Heart right ventricle (tissue), 16 donors: ENCODE measurements around the gene HCN2. TPM values are rescaled to one million over a fixed set of nuclear protein-coding genes. Genes with fewer than 3 reads are reported as not detected.

Experiments
- ATAC-seq, 8 donors: fragments of 200-7000 bp; cut with Tn5 transposase; one replicate each; pipeline ENCODE4 v1.9.1; 2020; ENCODE audit warnings: mild to moderate bottlenecking in 8 of 8, moderate library complexity in 8 of 8, moderate number of reproducible peaks in 1 of 8
- DNase-seq, 2 donors: peaks; one replicate each; pipeline ENCODE4 v3.0.0-alpha.2; 2020
- H3K27ac ChIP-seq, 10 donors: fragments of 200-600 bp; sonication (generic) in 2 of 10; one replicate each; pipeline versions ENCODE4 v1.5.0 to v1.8.0; 2020 to 2022; ENCODE audit warnings: mild to moderate bottlenecking in 3 of 10
- H3K27me3 ChIP-seq, 7 donors: fragments of 200-600 bp; one replicate each; pipeline ENCODE4 v1.8.0; 2021 to 2022; ENCODE audit warnings: mild to moderate bottlenecking in 2 of 7
- H3K36me3 ChIP-seq, 9 donors: fragments of 200-600 bp; sonication (generic) in 1 of 9; one replicate each; pipeline versions ENCODE4 v1.5.0 to v1.8.0; 2020 to 2022; ENCODE audit warnings: mild to moderate bottlenecking in 2 of 9
- H3K4me1 ChIP-seq, 9 donors: fragments of 200-600 bp; sonication (generic) in 1 of 9; one replicate each; pipeline versions ENCODE4 v1.5.0 to v1.8.0; 2020 to 2022; ENCODE audit warnings: mild to moderate bottlenecking in 4 of 9
- H3K4me3 ChIP-seq, 10 donors: fragments of 200-600 bp; sonication (generic) in 2 of 10; one replicate each; pipeline versions ENCODE4 v1.5.0 to v1.8.0; 2020 to 2022; ENCODE audit warnings: mild to moderate bottlenecking in 7 of 10, moderate library complexity in 2 of 10
- H3K9me3 ChIP-seq, 11 donors: fragments of 200-600 bp in 10 of 11; sonication (generic) in 2 of 11; one replicate each; pipeline versions ENCODE4 v1.5.0 to v1.8.0; 2013 to 2022; ENCODE audit warnings: mild to moderate bottlenecking in 2 of 11, control low read depth in 1 of 11, moderate library complexity in 1 of 11
- CTCF ChIP-seq, 9 donors: fragments of 200-600 bp; sonication (generic) in 2 of 9; IDR thresholded peaks; one replicate each; pipeline versions ENCODE4 v1.5.0 to v1.8.0; 2021 to 2022; ENCODE audit warnings: antibody characterized with exemption in 9 of 9, mild to moderate bottlenecking in 5 of 9, moderate library complexity in 1 of 9
- WGBS, 2 donors: extraction: QIAGEN DNeasy Blood & Tissue Kit; methylation state at CpG; one replicate each; pipeline ENCODE4 v1.1.7; 2013; ENCODE audit warnings: inconsistent platforms in 1 of 2; 5-methylcytosine and 5-hydroxymethylcytosine counted together
- intact Hi-C, 10 donors: fragments of 100-400 bp; cut with DNase I; formaldehyde crosslinking; loops; one replicate each; pipeline versions ENCODE4 v1.11.1 to v1.14.2; 2022
- polyA plus RNA-seq, 2 donors: library from polyadenylated mRNA; stranded (reverse); fragments of 200-250 nt; gene quantifications; one replicate each; pipeline ENCODE4 v1.2.3, GENCODE V29; 2013
- total RNA-seq, 10 donors: library from RNA; stranded (reverse); fragmentation: NEBNext Ultra II Directional in 3 of 10; extraction: Animal tissue kit (Norgen Biotek cat#: 25700) in 3 of 10; gene quantifications; one replicate each; pipeline versions ENCODE4 v1.2.1 to v1.2.4, GENCODE V29; 2021 to 2023
- donor health status: Arrhythmogenic right ventricular cardiomyopathy.
- donor health status: ischemic (EF 13 %, LVEDD 7.1; RV severe dilation, severe dysfunction).
- donor health status: healthy with polysubstance abuse.
- donor health status: DM: no; HTN: yes; CAD: no.
- donor health status: DM: no; HTN: no; CAD: no.
- donor health status: ischemic (EF 25% LVEDD 6.9; RV normal size, moderate dysfunction).
- donor health status: ischemic (EF 25% LVEDD 5.7; RV mildly dilated, moderate dysfunction).
- donor health status: healthy.
- donor health status: DM: yes; HTN: yes; CAD: no.
- donor health status: Ischemic cardiomyopathy.
- donor health status: ischemic (EF 35%, LVEDD 5.7; RV mildly dilated, moderate dysfunction).
- donor health status: nonischemic (EF 11% LVEDD 7.7; RV severe dilation, severe dysfunction).
- donor health status: DM: yes; HTN: yes; CAD: no.
- donor health status: PGD.
- donor health status: ischemic (EF 29% LVEDD 5.4; RV normal size, mild dysfunction).
- donor health status: nonischemic (EF 23%, LVEDD 6.1; RV moderate dilation, normal function).

Gene HCN2
- total and polyA plus RNA-seq, 12 donors = 0.90 to 10.7 (median 4.8) TPM

GRCh38 chr19:632579-633067, 42.9 kb downstream of the HCN2 start:
- peak overlapping the region; percentile 82 to 99 (median 92) for H3K4me3 ChIP-seq
- H3K36me3 ChIP-seq = peaks cover 0 to 35% (median 0%) of the 10 kb centered on the region in 9 donors
- H3K9me3 ChIP-seq = no peaks in the 10 kb centered on the region
- intact Hi-C loops = loop anchor here in 2 of 10 donors (2.0 to 10.0 kb wide), 3 partner anchors 24 to 100 kb away; partner anchors contain the start of gene CDC34 (in 2 of the 2)
- 2 to 4% methylated on average over 35 of the region's 35 CpGs for WGBS, 2 donors
- DNase-seq (no peak), ATAC-seq (peak in 7 of 8 donors; percentile 3 to 26 (median 7))
- peaks cover 15 to 34% (median 21%) of the 10 kb centered on the region in 9 donors for H3K4me1 ChIP-seq
- no peaks in the 10 kb centered on the region for H3K27me3 ChIP-seq
- no peak for TF ChIP-seq CTCF (IDR thresholded peaks at IDR 0.05)
- peak overlapping the region in 9 of 10 donors; percentile 75 to 89 (median 83) for H3K27ac ChIP-seq

DNA sequence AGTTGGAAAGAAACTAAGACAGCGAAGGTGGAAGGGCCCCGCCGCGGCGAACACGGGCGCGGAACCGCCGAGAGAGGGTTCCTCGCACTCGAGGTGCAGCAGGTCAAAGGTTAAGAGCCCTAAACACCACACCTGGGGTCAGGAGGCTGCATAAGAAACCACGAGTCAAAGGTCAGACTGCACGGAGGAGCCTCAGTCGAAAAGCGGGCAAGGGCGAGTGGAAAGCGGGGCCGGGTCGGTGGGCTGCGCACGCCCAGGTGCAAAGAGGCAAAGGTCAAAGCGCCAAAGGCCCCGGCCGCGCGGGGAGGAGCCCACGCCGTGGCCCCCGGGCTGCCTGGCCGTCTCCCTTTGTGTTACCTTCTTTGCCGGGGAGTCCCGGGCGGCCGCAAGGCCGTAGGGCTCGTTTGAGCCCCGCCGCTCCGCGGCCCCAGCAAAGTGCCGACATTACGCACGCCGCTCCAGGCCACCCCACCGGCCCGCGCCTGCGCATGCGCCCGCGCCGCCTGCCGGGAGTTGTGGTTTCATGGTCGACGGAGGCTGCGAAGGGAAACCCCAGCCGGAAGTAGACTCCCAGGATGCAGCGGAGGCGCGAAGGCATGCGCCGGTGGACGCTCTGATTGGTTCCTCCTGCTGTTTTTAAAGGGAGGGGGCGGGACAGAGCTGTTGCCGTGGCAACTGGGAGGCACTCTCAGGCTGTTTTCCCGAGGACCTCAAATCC, 43.5 kb downstream of the HCN2 start, which contains the start of gene POLRMT:
Gene POLRMT, minus strand, starts transcription at position 470 of the 718 bp plus-strand sequence. Its CDS starts 25 bp downstream, at position 445.
- Histone ChIP-seq H3K27me3 (peaks cover 0 to 1% (median 0%) of the 10 kb centered on the region in 7 donors), H3K4me3 (peak within 1 kb of the TSS; percentile 82 to 99 (median 92)), H3K4me1 (peaks cover 15 to 34% (median 21%) of the 10 kb centered on the region in 9 donors), H3K27ac (peak within 1 kb of the TSS in 9 of 10 donors; percentile 75 to 89 (median 83)), H3K9me3 (no peaks in the 10 kb centered on the region), H3K36me3 (peaks cover 0 to 29% (median 0%) of the 10 kb centered on the region in 9 donors)
- 0% methylated on average over 57 to 67 of the region's 67 CpGs for WGBS, 2 donors
- ATAC-seq = peak; percentile 92 to 98 (median 98)
- TF ChIP-seq CTCF (IDR thresholded peaks at IDR 0.05) = peak in 6 of 9 donors; percentile 8 to 51 (median 26)
- intact Hi-C loops = loop anchor here in 2 of 10 donors (2.0 to 10.0 kb wide), 3 partner anchors 24 to 101 kb away; partner anchors contain the start of gene CDC34 (in 2 of the 2)
- peak; percentile 98 for DNase-seq

DNA sequence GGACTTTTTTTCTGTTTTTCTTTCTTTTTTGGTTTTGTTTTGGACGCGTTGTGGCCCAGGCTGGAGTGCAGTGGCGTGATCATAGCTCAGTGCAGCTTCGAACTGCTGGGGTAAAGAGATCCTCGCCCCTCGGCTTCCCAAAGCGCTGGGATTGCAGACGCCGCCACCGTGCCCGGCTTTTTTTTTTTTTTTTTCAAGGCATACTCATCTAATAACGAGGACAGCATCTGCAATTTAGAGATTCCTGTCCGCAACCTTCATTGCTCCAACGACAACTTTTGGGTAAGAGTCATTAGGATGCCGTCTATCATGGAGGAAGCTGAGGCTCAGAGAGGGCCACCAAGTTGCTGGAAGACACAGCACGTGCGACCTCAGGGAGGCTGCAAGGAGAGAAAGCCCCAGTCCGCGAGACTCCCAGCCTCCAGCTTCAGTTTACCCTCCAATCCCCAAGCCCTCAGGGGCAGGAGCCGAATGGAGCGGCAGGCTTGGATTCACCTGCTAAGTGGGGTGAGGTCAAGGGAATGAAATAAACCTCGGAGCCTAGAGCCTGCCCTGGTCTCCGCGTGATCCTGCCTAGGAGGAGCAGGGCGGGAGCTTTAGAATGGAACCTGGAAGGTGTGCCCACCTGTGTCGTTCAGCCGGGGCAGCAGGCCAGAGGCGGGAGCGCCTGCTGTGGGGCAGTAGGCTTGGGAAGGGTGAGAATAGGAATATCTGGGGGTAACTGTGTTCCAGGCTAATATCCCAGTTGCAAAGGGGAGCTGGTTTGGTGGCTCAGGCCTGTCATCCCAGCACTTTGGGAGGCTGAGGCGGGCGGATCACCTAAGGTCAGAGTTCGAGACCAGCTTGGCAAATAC, 44.3 kb downstream of the HCN2 start:
- H3K9me3 ChIP-seq = no peaks in the 10 kb centered on the region
- ATAC-seq = peak in 4 of 8 donors; percentile 1 to 10 (median 1)
- H3K27ac ChIP-seq = peak overlapping the region in 8 of 10 donors; percentile 29 to 85 (median 66)
- no peak for DNase-seq
- intact Hi-C loops = loop anchor here in 2 of 10 donors (2.0 to 10.0 kb wide), 3 partner anchors 25 to 102 kb away; partner anchors contain the start of gene CDC34 (in 2 of the 2)
- no peak for TF ChIP-seq CTCF (IDR thresholded peaks at IDR 0.05)
- H3K27me3 ChIP-seq = peaks cover 0 to 9% (median 0%) of the 10 kb centered on the region in 7 donors
- WGBS, 2 donors = 26 to 29% methylated on average over 32 of the region's 32 CpGs
- peaks cover 0 to 22% (median 0%) of the 10 kb centered on the region in 9 donors for H3K36me3 ChIP-seq
- peaks cover 16 to 42% (median 27%) of the 10 kb centered on the region in 9 donors for H3K4me1 ChIP-seq
- peak overlapping the region; percentile 37 to 98 (median 90) for H3K4me3 ChIP-seq
